ENCODE data around the gene TIAM1.

TIAM1 gene

GRCh38 chr21:31337996-31338907 is 5.8 kb downstream of the TIAM1 start:
- H3K79me1 ChIP-seq (ENCODE audit: low read length), result peaks cover 4% of the 10 kb centered on the region
- H4K12ac ChIP-seq (ENCODE audit: low read depth, low read length), result no peak overlapping the region
- H3K9me3 ChIP-seq (ENCODE audit: insufficient read depth, low read depth, low read length), result no peaks in the 10 kb centered on the region
- H4K8ac ChIP-seq (ENCODE audit: low read depth, low read length), result peak overlapping the region; percentile 25
- peak overlapping the region; percentile 57 for H2BK120ac ChIP-seq (ENCODE audit: insufficient read depth, low read length, poor library complexity)
- no peaks in the 10 kb centered on the region for H3K27me3 ChIP-seq (ENCODE audit: insufficient read depth, low read length)
- H3K36me3 ChIP-seq (ENCODE audit: control insufficient read depth in 1 of 2, insufficient read depth in 2 of 2, low read length in 2 of 2), result no peaks in the 10 kb centered on the region
- peak overlapping the region; percentile 38 for H3K4me2 ChIP-seq (ENCODE audit: low read length)
- no peak overlapping the region for H3K23ac ChIP-seq (ENCODE audit: low read length)
- H3K79me2 ChIP-seq (ENCODE audit: control insufficient read depth, insufficient read depth, low read length, poor library complexity), result no peaks in the 10 kb centered on the region
- no peak overlapping the region for H2AFZ ChIP-seq (ENCODE audit: insufficient read depth, low read length, poor library complexity)
- H2AK5ac ChIP-seq (ENCODE audit: low read length), result no peak overlapping the region
- peak overlapping the region; percentile 25 for H3K18ac ChIP-seq (ENCODE audit: low read length)
- H3K27ac ChIP-seq (ENCODE audit: low read depth, low read length), result peak overlapping the region; percentile 56
- no peak overlapping the region for H4K91ac ChIP-seq (ENCODE audit: low read depth, low read length)
- H3K14ac ChIP-seq (ENCODE audit: low read length), result no peak overlapping the region
- WGBS (ENCODE audit: extremely low coverage, insufficient coverage, insufficient read length), result no CpG with 5 or more reads among the region's 25 CpGs
- H2BK12ac ChIP-seq (ENCODE audit: low read length), result peak overlapping the region; percentile 52
- H3K4me3 ChIP-seq (ENCODE audit: low read depth, low read length), result no peak overlapping the region
- H3K4ac ChIP-seq (ENCODE audit: low read depth, low read length), result no peak overlapping the region
- no peak overlapping the region for H2BK5ac ChIP-seq (ENCODE audit: low read depth, low read length, poor library complexity)
- DNase-seq, result peak; percentile 95 to 96
- H3K9ac ChIP-seq (ENCODE audit: low read length), result no peak overlapping the region
- H3K4me1 ChIP-seq (ENCODE audit: control insufficient read depth in 1 of 2, insufficient read depth in 2 of 2, low read length in 2 of 2), result peaks cover 22 to 31% of the 10 kb centered on the region in 2 experiments

GRCh38 chr21:31337086-31337485 is 7.0 kb downstream of the TIAM1 start:
- WGBS (ENCODE audit: extremely low coverage, insufficient coverage, insufficient read length), result no CpG with 5 or more reads among the region's 3 CpGs
- Histone ChIP-seq H3K27ac (ENCODE audit: low read depth, low read length) (no peak overlapping the region), H3K18ac (ENCODE audit: low read length) (peak overlapping the region; percentile 64), H2BK12ac (ENCODE audit: low read length) (peak overlapping the region; percentile 93), H4K12ac (ENCODE audit: low read depth, low read length) (no peak overlapping the region), H3K27me3 (ENCODE audit: insufficient read depth, low read length) (no peaks in the 10 kb centered on the region), H2AFZ (ENCODE audit: insufficient read depth, low read length, poor library complexity) (no peak overlapping the region), H3K79me1 (ENCODE audit: low read length) (peaks cover 4% of the 10 kb centered on the region), H3K4me2 (ENCODE audit: low read length) (no peak overlapping the region), H2BK5ac (ENCODE audit: low read depth, low read length, poor library complexity) (no peak overlapping the region), H2BK120ac (ENCODE audit: insufficient read depth, low read length, poor library complexity) (no peak overlapping the region), H3K4me3 (ENCODE audit: low read depth, low read length) (no peak overlapping the region), H3K9ac (ENCODE audit: low read length) (no peak overlapping the region), H3K4me1 (ENCODE audit: control insufficient read depth in 1 of 2, insufficient read depth in 2 of 2, low read length in 2 of 2) (peaks cover 19 to 27% of the 10 kb centered on the region in 2 experiments), H4K91ac (ENCODE audit: low read depth, low read length) (peak overlapping the region; percentile 18), H3K4ac (ENCODE audit: low read depth, low read length) (peak overlapping the region; percentile 21), H2AK5ac (ENCODE audit: low read length) (peak overlapping the region; percentile 53), H3K79me2 (ENCODE audit: control insufficient read depth, insufficient read depth, low read length, poor library complexity) (no peaks in the 10 kb centered on the region), H3K14ac (ENCODE audit: low read length) (no peak overlapping the region), H4K8ac (ENCODE audit: low read depth, low read length) (no peak overlapping the region), H3K23ac (ENCODE audit: low read length) (no peak overlapping the region), H3K36me3 (ENCODE audit: control insufficient read depth in 1 of 2, insufficient read depth in 2 of 2, low read length in 2 of 2) (no peaks in the 10 kb centered on the region), H3K9me3 (ENCODE audit: insufficient read depth, low read depth, low read length) (no peaks in the 10 kb centered on the region)
- DNase-seq, result peak; percentile 93 to 98

GRCh38 chr21:31336739-31337040 is 7.4 kb downstream of the TIAM1 start:
- Histone ChIP-seq H3K4me1 (ENCODE audit: control insufficient read depth in 1 of 2, insufficient read depth in 2 of 2, low read length in 2 of 2) (peaks cover 19 to 27% of the 10 kb centered on the region in 2 experiments), H2AFZ (ENCODE audit: insufficient read depth, low read length, poor library complexity) (no peak overlapping the region), H2AK5ac (ENCODE audit: low read length) (peak overlapping the region; percentile 49), H4K12ac (ENCODE audit: low read depth, low read length) (no peak overlapping the region), H3K4ac (ENCODE audit: low read depth, low read length) (no peak overlapping the region), H3K9me3 (ENCODE audit: insufficient read depth, low read depth, low read length) (no peaks in the 10 kb centered on the region), H3K9ac (ENCODE audit: low read length) (no peak overlapping the region), H2BK120ac (ENCODE audit: insufficient read depth, low read length, poor library complexity) (peak overlapping the region; percentile 41), H3K23ac (ENCODE audit: low read length) (no peak overlapping the region), H3K4me3 (ENCODE audit: low read depth, low read length) (no peak overlapping the region), H3K27me3 (ENCODE audit: insufficient read depth, low read length) (no peaks in the 10 kb centered on the region), H4K91ac (ENCODE audit: low read depth, low read length) (peak overlapping the region; percentile 40), H3K4me2 (ENCODE audit: low read length) (no peak overlapping the region), H3K18ac (ENCODE audit: low read length) (peak overlapping the region; percentile 63), H3K27ac (ENCODE audit: low read depth, low read length) (peak overlapping the region; percentile 8), H4K8ac (ENCODE audit: low read depth, low read length) (peak overlapping the region; percentile 4), H2BK5ac (ENCODE audit: low read depth, low read length, poor library complexity) (peak overlapping the region; percentile 26), H3K14ac (ENCODE audit: low read length) (peak overlapping the region; percentile 36), H3K79me2 (ENCODE audit: control insufficient read depth, insufficient read depth, low read length, poor library complexity) (no peaks in the 10 kb centered on the region), H3K79me1 (ENCODE audit: low read length) (peaks cover 4% of the 10 kb centered on the region), H3K36me3 (ENCODE audit: control insufficient read depth in 1 of 2, insufficient read depth in 2 of 2, low read length in 2 of 2) (no peaks in the 10 kb centered on the region), H2BK12ac (ENCODE audit: low read length) (peak overlapping the region; percentile 75)
- WGBS (ENCODE audit: extremely low coverage, insufficient coverage, insufficient read length), result no CpG with 5 or more reads among the region's 6 CpGs
- no peak for DNase-seq

- H3K4me1 ChIP-seq (ENCODE audit: control insufficient read depth in 1 of 2, insufficient read depth in 2 of 2, low read length in 2 of 2), result peaks cover 19 to 27% of the 10 kb centered on the region in 2 experiments
- H3K36me3 ChIP-seq (ENCODE audit: control insufficient read depth in 1 of 2, insufficient read depth in 2 of 2, low read length in 2 of 2), result peaks cover 0 to 3% of the 10 kb centered on the region in 2 experiments
- H2BK5ac ChIP-seq (ENCODE audit: low read depth, low read length, poor library complexity), result peak overlapping the region; percentile 26
- no peak overlapping the region for H3K4me3 ChIP-seq (ENCODE audit: low read depth, low read length)
- H3K4me2 ChIP-seq (ENCODE audit: low read length), result no peak overlapping the region
- peaks cover 4% of the 10 kb centered on the region for H3K79me1 ChIP-seq (ENCODE audit: low read length)
- peak overlapping the region; percentile 41 for H2BK120ac ChIP-seq (ENCODE audit: insufficient read depth, low read length, poor library complexity)
- H2AK5ac ChIP-seq (ENCODE audit: low read length), result peak overlapping the region; percentile 49
- H4K91ac ChIP-seq (ENCODE audit: low read depth, low read length), result peak overlapping the region; percentile 40
- peak overlapping the region; percentile 4 for H4K8ac ChIP-seq (ENCODE audit: low read depth, low read length)
- no peaks in the 10 kb centered on the region for H3K9me3 ChIP-seq (ENCODE audit: insufficient read depth, low read depth, low read length)
- no peak overlapping the region for H4K12ac ChIP-seq (ENCODE audit: low read depth, low read length)
- no peak overlapping the region for H3K4ac ChIP-seq (ENCODE audit: low read depth, low read length)
- H3K14ac ChIP-seq (ENCODE audit: low read length), result peak overlapping the region; percentile 36
- peak overlapping the region; percentile 8 for H3K27ac ChIP-seq (ENCODE audit: low read depth, low read length)
- H3K18ac ChIP-seq (ENCODE audit: low read length), result peak overlapping the region; percentile 63
- no CpG with 5 or more reads among the region's 12 CpGs for whole genome bisulfite sequencing (ENCODE audit: extremely low coverage, insufficient coverage, insufficient read length)
- no peaks in the 10 kb centered on the region for H3K79me2 ChIP-seq (ENCODE audit: control insufficient read depth, insufficient read depth, low read length, poor library complexity)
- DNase-seq, result peak; percentile 94 to 99
- H3K23ac ChIP-seq (ENCODE audit: low read length), result no peak overlapping the region
- no peak overlapping the region for H3K9ac ChIP-seq (ENCODE audit: low read length)
- peak overlapping the region; percentile 75 for H2BK12ac ChIP-seq (ENCODE audit: low read length)
- H2AFZ ChIP-seq (ENCODE audit: insufficient read depth, low read length, poor library complexity), result no peak overlapping the region
- no peaks in the 10 kb centered on the region for H3K27me3 ChIP-seq (ENCODE audit: insufficient read depth, low read length)
These were observed 7.9 kb downstream of the TIAM1 start for GRCh38 chr21:31335957-31336738.

Data from trophoblast cell (in vitro differentiated cells and primary cell).